ENCODE results near the gene NREP. TPM values are rescaled to one million over a fixed set of nuclear protein-coding genes. Genes with fewer than 3 reads are reported as not detected.

Gene NREP
- total and polyA plus RNA-seq, 2 experiments from 2014 or later, result 260 to 300 TPM

DNA sequence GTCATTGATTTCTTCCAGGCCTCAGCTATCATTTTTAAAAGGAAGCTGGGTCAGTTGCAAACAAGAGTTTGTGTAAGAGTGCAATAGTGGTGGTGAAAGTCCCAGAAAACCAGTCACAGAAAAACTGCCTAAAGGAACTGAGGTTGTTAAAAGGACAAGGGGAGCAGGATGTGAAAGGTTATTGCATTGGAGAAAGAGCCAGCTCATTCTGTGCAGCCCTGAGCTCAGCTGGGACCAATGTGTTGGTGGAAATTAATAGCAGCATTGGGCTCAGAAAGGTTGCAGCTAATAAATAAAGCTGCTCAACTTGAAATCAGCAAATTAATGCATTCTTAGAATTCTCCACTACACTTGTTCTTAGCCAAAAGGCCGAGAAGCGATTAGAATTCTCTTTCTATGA lies 34.9 kb downstream of the NREP start:
- H3K4me3 Mint-ChIP-seq, result no peak overlapping the region
- Histone ChIP-seq H3K4me1 (ENCODE audit: insufficient read depth) (peaks cover 22% of the 10 kb centered on the region), H3K4me2 (no peak overlapping the region), H3K27ac (ENCODE audit: low read depth) (peak overlapping the region; percentile 23; the same call in 1 of the 2 replicates), H3K27me3 (ENCODE audit: insufficient read depth) (no peaks in the 10 kb centered on the region), H3K36me3 (ENCODE audit: insufficient read depth) (peaks cover 4% of the 10 kb centered on the region; the same call in 1 of the 2 replicates), H3K4me3 (no peak overlapping the region), H4K20me1 (replicated peaks; ENCODE audit: insufficient read depth) (no peaks in the 10 kb centered on the region), H3F3A (replicated peaks; ENCODE audit: low read depth) (no peaks in the 10 kb centered on the region), H3K79me2 (replicated peaks; ENCODE audit: insufficient read depth) (no peaks in the 10 kb centered on the region), H2AFZ (no peak overlapping the region), H3K9me2 (ENCODE audit: insufficient read depth) (peaks cover 31% of the 10 kb centered on the region)
- DNase-seq (ENCODE audit: low spot score) (no peak), ATAC-seq (no peak)
- TF ChIP-seq NANOG (IDR thresholded peaks at IDR 0.05; ENCODE audit: borderline replicate concordance) (no peak), ZNF114 (CRISPR knock-in tag; IDR thresholded peaks at IDR 0.05) (no peak), POLR2AphosphoS5 (IDR thresholded peaks at IDR 0.05; ENCODE audit: low read depth) (no peak), REST (IDR thresholded peaks at IDR 0.05; ENCODE audit: unreplicated experiment) (no peak), ZNF462 (CRISPR knock-in tag; IDR thresholded peaks at IDR 0.05) (no peak), ETS1 (IDR thresholded peaks at IDR 0.05) (no peak), STAT1 (IDR thresholded peaks at IDR 0.05; ENCODE audit: unreplicated experiment) (no peak)
- H3K27ac Mint-ChIP-seq, result no peak overlapping the region
- peaks cover 40% of the 10 kb centered on the region for H3K36me3 Mint-ChIP-seq (ENCODE audit: low read depth)
- peaks cover 14% of the 10 kb centered on the region for H3K9me3 Mint-ChIP-seq
- peaks cover 25% of the 10 kb centered on the region for H3K4me1 Mint-ChIP-seq
- peaks cover 3% of the 10 kb centered on the region for H3K27me3 Mint-ChIP-seq (ENCODE audit: insufficient read depth, low read depth, poor library complexity)

Data from GM23338 (cell line).